DMS 273 (cell line): Measurements from ENCODE around the gene BCHE.
"Not testable (repeated sequence)": the region's sequence is repeated elsewhere in the genome, so short reads cannot be mapped to it uniquely, and the experiment has no call there.

ENCODE experiments used
- DNase-seq: peaks from one replicate; lab custom pipeline; 2025; ENCODE audit not compliant: unreplicated experiment; lab: John Stamatoyannopoulos, UW

The BCHE gene

GRCh38 chr3:165817160-165817709 is 20.0 kb downstream of the BCHE start:
- DNase-seq, result no peak

- DNase-seq, result no peak
Observed at GRCh38 chr3:165816209-165816608, 21.0 kb downstream of the BCHE start.

- no peak for DNase-seq
Observed at GRCh38 chr3:165815682-165816081, 21.5 kb downstream of the BCHE start.

GRCh38 chr3:165814380-165814779 is 22.8 kb downstream of the BCHE start:
- peak; percentile 9 for DNase-seq

GRCh38 chr3:165807937-165808336 is 29.3 kb downstream of the BCHE start:
- not testable (repeated sequence) for DNase-seq

GRCh38 chr3:165805946-165806561 is 31.2 kb downstream of the BCHE start:
- DNase-seq, result no peak

GRCh38 chr3:165803471-165803870 is 33.8 kb downstream of the BCHE start:
- no peak for DNase-seq

GRCh38 chr3:165800970-165801369 is 36.3 kb downstream of the BCHE start:
- DNase-seq, result peak; percentile 9

GRCh38 chr3:165799026-165799425 is 38.2 kb downstream of the BCHE start:
- no peak for DNase-seq

- no peak for DNase-seq
Observed at GRCh38 chr3:165797551-165797950, 39.7 kb downstream of the BCHE start.

- DNase-seq, result no peak
Observed at GRCh38 chr3:165796701-165797100, 40.5 kb downstream of the BCHE start.

GRCh38 chr3:165788531-165788930 is 48.7 kb downstream of the BCHE start:
- DNase-seq, result no peak

- DNase-seq, result no peak
Observed at GRCh38 chr3:165786013-165786412, 51.2 kb downstream of the BCHE start.

- DNase-seq, result no peak
Observed at GRCh38 chr3:165784337-165784736, 52.9 kb downstream of the BCHE start.

- DNase-seq, result no peak
Observed at GRCh38 chr3:165783383-165783782, 53.8 kb downstream of the BCHE start.

GRCh38 chr3:165778891-165779290 is 58.3 kb downstream of the BCHE start:
- no peak for DNase-seq

- no peak for DNase-seq
Observed at GRCh38 chr3:165778456-165778855, 58.8 kb downstream of the BCHE start.

- no peak for DNase-seq
Observed at GRCh38 chr3:165775824-165776223, 61.4 kb downstream of the BCHE start.

GRCh38 chr3:165770781-165771180 is 66.4 kb downstream of the BCHE start:
- DNase-seq, result no peak

- DNase-seq, result no peak
Observed at GRCh38 chr3:165768680-165769079, 68.5 kb downstream of the BCHE start.

GRCh38 chr3:165759041-165759440 is 78.2 kb downstream of the BCHE start:
- DNase-seq, result no peak

GRCh38 chr3:165755571-165755970 is 81.7 kb downstream of the BCHE start:
- DNase-seq, result no peak
